ENCODE data around the gene PLXNA4. TPM values are rescaled to one million over a fixed set of nuclear protein-coding genes. Genes with fewer than 3 reads are reported as not detected.

The PLXNA4 gene
- polyA plus RNA-seq, 1 donor (not counting 4 experiments of a cell fraction or from before 2014, with no cell fraction given), result 0.01 TPM

DNA sequence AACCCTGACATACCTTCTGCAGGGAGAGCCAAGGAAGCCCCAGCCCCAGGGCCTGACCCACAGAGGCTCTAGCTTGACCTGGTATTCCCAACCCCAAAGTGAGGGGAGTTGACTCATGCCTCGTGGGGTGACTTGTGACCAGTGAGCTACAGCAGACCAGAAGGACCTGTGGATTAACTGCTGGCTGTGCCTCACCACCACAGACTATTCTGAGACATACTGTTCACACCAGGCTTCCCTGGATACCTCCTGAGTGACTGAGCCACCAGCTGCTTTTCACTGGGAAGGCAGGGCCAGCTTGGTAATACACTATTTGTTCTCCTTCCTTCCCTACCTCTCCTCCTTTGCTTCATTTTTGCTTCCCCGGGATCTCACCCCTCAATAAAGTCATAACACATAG, 7.3 kb downstream of the PLXNA4 start:
- no peaks in the 10 kb centered on the region for H3K79me2 ChIP-seq (ENCODE audit: control insufficient read depth, insufficient read depth, low read length)
- dilution Hi-C loops (cut with MboI; ENCODE audit: extremely low pct_ligation_motif_present, low sequenced_read_pairs), result no loop called here
- H3K4me3 ChIP-seq (ENCODE audit: control insufficient read depth in 2 of 3, extremely low read depth in 1 of 3, insufficient read depth in 2 of 3, low read depth in 1 of 3, low read length in 3 of 3), result no peak overlapping the region
- DNase-seq (ENCODE audit: low read depth, low spot score), result no peak
- no peaks in the 10 kb centered on the region for H3K9me1 ChIP-seq (ENCODE audit: control insufficient read depth, extremely low read depth, insufficient read depth, low read length)
- no peaks in the 10 kb centered on the region for H3K36me3 ChIP-seq (ENCODE audit: control insufficient read depth in 2 of 2, extremely low read depth in 1 of 2, insufficient read depth in 2 of 2, low read length in 2 of 2)
- no peaks in the 10 kb centered on the region for H4K20me1 ChIP-seq (ENCODE audit: control insufficient read depth, extremely low read depth, insufficient read depth, low read length)
- H2AFZ ChIP-seq (ENCODE audit: control insufficient read depth, low read length), result no peak overlapping the region
- H3K27ac ChIP-seq (ENCODE audit: control insufficient read depth, insufficient read depth, low read length), result no peak overlapping the region
- TF ChIP-seq EZH2 (IDR thresholded peaks at IDR 0.05; ENCODE audit: low read length), result no peak
- TF ChIP-seq, protein P1, sequence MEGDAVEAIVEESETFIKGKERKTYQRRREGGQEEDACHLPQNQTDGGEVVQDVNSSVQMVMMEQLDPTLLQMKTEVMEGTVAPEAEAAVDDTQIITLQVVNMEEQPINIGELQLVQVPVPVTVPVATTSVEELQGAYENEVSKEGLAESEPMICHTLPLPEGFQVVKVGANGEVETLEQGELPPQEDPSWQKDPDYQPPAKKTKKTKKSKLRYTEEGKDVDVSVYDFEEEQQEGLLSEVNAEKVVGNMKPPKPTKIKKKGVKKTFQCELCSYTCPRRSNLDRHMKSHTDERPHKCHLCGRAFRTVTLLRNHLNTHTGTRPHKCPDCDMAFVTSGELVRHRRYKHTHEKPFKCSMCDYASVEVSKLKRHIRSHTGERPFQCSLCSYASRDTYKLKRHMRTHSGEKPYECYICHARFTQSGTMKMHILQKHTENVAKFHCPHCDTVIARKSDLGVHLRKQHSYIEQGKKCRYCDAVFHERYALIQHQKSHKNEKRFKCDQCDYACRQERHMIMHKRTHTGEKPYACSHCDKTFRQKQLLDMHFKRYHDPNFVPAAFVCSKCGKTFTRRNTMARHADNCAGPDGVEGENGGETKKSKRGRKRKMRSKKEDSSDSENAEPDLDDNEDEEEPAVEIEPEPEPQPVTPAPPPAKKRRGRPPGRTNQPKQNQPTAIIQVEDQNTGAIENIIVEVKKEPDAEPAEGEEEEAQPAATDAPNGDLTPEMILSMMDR (optimal IDR thresholded peaks at IDR 0.05 in 1 of 3, IDR thresholded peaks at IDR 0.05 in 1 of 3, conservative IDR thresholded peaks at IDR 0.05 in 1 of 3; ENCODE audit: extremely low read depth in 1 of 3, insufficient read depth in 2 of 3, low read length in 3 of 3), result no peak
- H3K9me3 ChIP-seq (ENCODE audit: control insufficient read depth, low read depth, low read length), result no peaks in the 10 kb centered on the region
- H3K4me2 ChIP-seq (ENCODE audit: control insufficient read depth, extremely low read depth, insufficient read depth, low read depth, low read length), result no peak overlapping the region
- no peak overlapping the region for H3K9ac ChIP-seq (ENCODE audit: control insufficient read depth, extremely low read depth, insufficient read depth, low read length)
- no peaks in the 10 kb centered on the region for H3K4me1 ChIP-seq (ENCODE audit: control insufficient read depth, extremely low read depth, insufficient read depth, low read length)
- H3K27me3 ChIP-seq (ENCODE audit: control insufficient read depth, extremely low read depth, insufficient read depth, low read length), result peaks cover 71% of the 10 kb centered on the region
- no peak for FAIRE-seq

DNA sequence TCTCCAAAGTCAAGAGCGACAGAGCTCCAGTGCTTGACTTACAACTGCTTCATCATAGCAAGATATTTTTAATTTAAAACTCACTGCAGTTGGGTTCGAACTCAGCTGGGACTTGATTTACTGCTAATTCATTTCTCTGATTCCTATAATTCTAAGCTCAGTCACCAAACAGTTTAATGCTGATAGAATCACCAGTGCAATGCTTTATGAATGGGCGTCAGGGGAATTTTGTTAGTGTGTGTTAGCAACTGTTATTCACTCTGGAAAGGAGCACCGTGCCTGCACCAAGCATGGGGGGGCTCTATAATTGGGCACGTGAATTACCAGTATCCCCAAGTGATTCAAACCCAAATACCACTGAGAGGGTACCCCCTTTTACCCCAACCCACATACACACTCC, 10.4 kb downstream of the PLXNA4 start:
- dilution Hi-C loops (cut with MboI; ENCODE audit: extremely low pct_ligation_motif_present, low sequenced_read_pairs), result no loop called here
- Histone ChIP-seq H3K79me2 (ENCODE audit: control insufficient read depth, insufficient read depth, low read length) (no peaks in the 10 kb centered on the region), H3K36me3 (ENCODE audit: control insufficient read depth in 2 of 2, extremely low read depth in 1 of 2, insufficient read depth in 2 of 2, low read length in 2 of 2) (no peaks in the 10 kb centered on the region), H2AFZ (ENCODE audit: control insufficient read depth, low read length) (no peak overlapping the region), H3K9ac (ENCODE audit: control insufficient read depth, extremely low read depth, insufficient read depth, low read length) (no peak overlapping the region), H4K20me1 (ENCODE audit: control insufficient read depth, extremely low read depth, insufficient read depth, low read length) (no peaks in the 10 kb centered on the region), H3K27ac (ENCODE audit: control insufficient read depth, insufficient read depth, low read length) (no peak overlapping the region), H3K4me1 (ENCODE audit: control insufficient read depth, extremely low read depth, insufficient read depth, low read length) (no peaks in the 10 kb centered on the region), H3K9me1 (ENCODE audit: control insufficient read depth, extremely low read depth, insufficient read depth, low read length) (no peaks in the 10 kb centered on the region), H3K4me3 (ENCODE audit: control insufficient read depth in 2 of 3, extremely low read depth in 1 of 3, insufficient read depth in 2 of 3, low read depth in 1 of 3, low read length in 3 of 3) (no peak overlapping the region), H3K27me3 (ENCODE audit: control insufficient read depth, extremely low read depth, insufficient read depth, low read length) (peaks cover 52% of the 10 kb centered on the region), H3K9me3 (ENCODE audit: control insufficient read depth, low read depth, low read length) (no peaks in the 10 kb centered on the region), H3K4me2 (ENCODE audit: control insufficient read depth, extremely low read depth, insufficient read depth, low read depth, low read length) (no peak overlapping the region)
- FAIRE-seq, result no peak
- no peak for DNase-seq (ENCODE audit: low read depth, low spot score)
- TF ChIP-seq, protein P1 (optimal IDR thresholded peaks at IDR 0.05 in 1 of 3, IDR thresholded peaks at IDR 0.05 in 1 of 3, conservative IDR thresholded peaks at IDR 0.05 in 1 of 3; ENCODE audit: extremely low read depth in 1 of 3, insufficient read depth in 2 of 3, low read length in 3 of 3), result no peak
- no peak for TF ChIP-seq EZH2 (IDR thresholded peaks at IDR 0.05; ENCODE audit: low read length)

All from keratinocyte (primary cell).